Stimulated activated CD8-positive, alpha-beta memory T cell treated with anti-CD3 and anti-CD28 coated beads, Interleukin-15, amount 100 ng/mL, for 24 hours (primary cell): ENCODE results near the gene CNPY1.

Source experiments
- DNase-seq: peaks from one replicate; pipeline ENCODE4 v3.0.0-alpha.2; 2020; ENCODE audit warnings: low read depth

The CNPY1 gene

GRCh38 chr7:155454183-155455112 lies 91.9 kb downstream of the CNPY1 start:
- DNase-seq: no peak

DNA sequence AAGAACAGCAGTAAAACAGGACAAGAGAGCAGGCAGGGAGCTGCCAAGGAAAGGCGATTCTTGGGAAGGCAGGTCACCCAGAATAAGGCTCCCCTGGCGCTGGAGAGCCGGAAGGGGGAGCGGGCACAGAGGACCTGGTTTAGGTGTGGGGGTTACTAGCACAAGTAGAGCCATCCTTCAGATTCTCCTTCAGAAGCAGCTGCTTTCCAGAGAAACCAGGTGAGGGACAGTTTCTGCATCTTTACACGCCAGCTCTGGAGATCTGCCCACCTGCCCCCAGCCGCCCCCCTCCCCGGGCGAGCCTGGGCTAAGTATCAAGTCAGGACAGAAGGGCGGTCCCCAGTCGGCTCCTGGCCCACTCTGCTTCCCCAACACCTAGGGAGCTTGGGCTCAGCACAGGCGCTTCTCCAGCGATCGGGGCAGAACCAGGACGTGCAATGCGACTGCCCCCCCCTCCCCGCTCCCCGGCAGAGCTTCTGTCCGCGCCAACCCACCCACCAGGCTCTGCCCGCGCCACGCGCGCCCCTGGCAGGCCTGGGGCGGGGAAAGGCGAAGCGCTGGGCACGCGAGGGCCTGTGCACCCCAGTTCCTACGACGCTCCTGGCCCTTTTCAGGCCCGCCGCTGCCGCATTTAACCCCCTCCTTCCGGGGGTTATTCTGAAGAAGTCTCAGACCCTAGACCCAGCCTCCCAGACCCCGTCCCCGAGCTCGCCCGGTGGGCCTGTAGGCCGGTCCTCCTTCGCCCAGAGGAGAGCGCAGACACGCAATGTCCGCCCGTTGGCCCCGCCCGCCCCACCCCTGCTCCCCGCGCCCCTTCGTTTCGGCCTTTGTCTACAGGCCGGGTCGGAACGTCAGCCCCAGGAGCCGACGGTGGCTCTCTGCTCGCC lies 92.8 kb downstream of the CNPY1 start:
- no peak for DNase-seq

- no peak for DNase-seq
These were observed 93.7 kb downstream of the CNPY1 start for GRCh38 chr7:155452505-155453295.

GRCh38 chr7:155451840-155452239 lies 94.5 kb downstream of the CNPY1 start:
- no peak for DNase-seq
